Neuronal stem cell (in vitro differentiated cells): ENCODE results near the gene SNX30.
A peak's percentile ranks its signal among the peaks of the same experiment; 100 is the strongest.

Experiments used
- DNase-seq: peaks from one replicate; pipeline ENCODE4 v3.0.0-alpha.2; 2013; ENCODE audit warnings: low spot score
- H2AFZ ChIP-seq: one replicate; pipeline ENCODE4 v1.6.1; 2013; ENCODE audit warnings: mild to moderate bottlenecking, low read length, inconsistent platforms
- H2AK5ac ChIP-seq: 2 replicates; pipeline ENCODE4 v1.6.1; 2013; ENCODE audit warnings: low read depth, mild to moderate bottlenecking, inconsistent platforms, low read length, moderate library complexity, mixed read lengths
- H2BK120ac ChIP-seq: 2 replicates; pipeline ENCODE4 v1.6.1; 2013; ENCODE audit warnings: low read depth, mild to moderate bottlenecking, inconsistent platforms, low read length, moderate library complexity, mixed read lengths
- H2BK12ac ChIP-seq: one replicate; pipeline ENCODE4 v1.6.1; 2013; ENCODE audit warnings: low read length, inconsistent platforms
- H2BK15ac ChIP-seq: 2 replicates; pipeline ENCODE4 v1.6.1; 2013; ENCODE audit warnings: mild to moderate bottlenecking, low read length, inconsistent platforms, mixed read lengths
- H2BK5ac ChIP-seq: one replicate; pipeline ENCODE4 v1.6.1; 2013; ENCODE audit warnings: inconsistent platforms, mild to moderate bottlenecking, low read length, moderate library complexity
- H3K14ac ChIP-seq: one replicate; pipeline ENCODE4 v1.6.1; 2013; ENCODE audit warnings: low read length, inconsistent platforms
- H3K18ac ChIP-seq: 2 replicates; pipeline ENCODE4 v1.6.1; 2013; ENCODE audit warnings: low read length, inconsistent platforms
- H3K23ac ChIP-seq: 2 replicates; pipeline ENCODE4 v1.6.1; 2013; ENCODE audit warnings: low read depth, mild to moderate bottlenecking, mixed read lengths, low read length, inconsistent platforms; ENCODE audit not compliant: poor library complexity
- H3K27ac ChIP-seq: replicated peaks from 3 replicates; pipeline ENCODE4 v1.5.1; 2013; ENCODE audit warnings: low read length, inconsistent platforms
- H3K27me3 ChIP-seq, 3 experiments: 2 replicates each; pipeline ENCODE4 v1.6.1; 2013; ENCODE audit warnings: low read length in 3 of 3, mild to moderate bottlenecking in 2 of 3, inconsistent platforms in 1 of 3, low read depth in 1 of 3, mixed read lengths in 1 of 3, moderate library complexity in 1 of 3; ENCODE audit not compliant: control insufficient read depth in 3 of 3, insufficient read depth in 3 of 3
- H3K36me3 ChIP-seq, 2 donors: replicated peaks in 1 of 2; 2 replicates each; pipeline ENCODE4 v1.6.1; 2013; ENCODE audit warnings: low read length in 2 of 2; ENCODE audit not compliant: control insufficient read depth in 2 of 2, insufficient read depth in 2 of 2
- H3K4ac ChIP-seq: 2 replicates; pipeline ENCODE4 v1.6.1; 2013; ENCODE audit warnings: inconsistent platforms, mild to moderate bottlenecking, low read length, moderate library complexity
- H3K4me1 ChIP-seq, 2 donors: 1 replicate in 1 of 2; 2 replicates in 1 of 2; pipeline ENCODE4 v1.6.1; 2013; ENCODE audit warnings: low read length in 2 of 2, low read depth in 1 of 2; ENCODE audit not compliant: control insufficient read depth in 2 of 2, insufficient read depth in 1 of 2
- H3K4me2 ChIP-seq: one replicate; pipeline ENCODE4 v1.6.1; 2013; ENCODE audit warnings: mild to moderate bottlenecking, low read length, inconsistent platforms; ENCODE audit not compliant: insufficient read depth, poor library complexity, severe bottlenecking
- H3K4me3 ChIP-seq, 2 donors: 2 replicates each; pipeline ENCODE4 v1.5.1; 2013; ENCODE audit warnings: low read length in 2 of 2, mild to moderate bottlenecking in 2 of 2, inconsistent platforms in 1 of 2, moderate library complexity in 1 of 2
- H3K79me1 ChIP-seq: one replicate; pipeline ENCODE4 v1.6.1; 2013; ENCODE audit warnings: low read depth, mild to moderate bottlenecking, inconsistent platforms, low read length, moderate library complexity
- H3K9ac ChIP-seq: one replicate; pipeline ENCODE4 v1.6.1; 2013; ENCODE audit warnings: mild to moderate bottlenecking, low read depth, low read length, inconsistent platforms; ENCODE audit not compliant: poor library complexity
- H3K9me3 ChIP-seq, 2 donors: replicated peaks in 1 of 2; 2 replicates each; pipeline versions ENCODE3 to v1.6.1; 2013; ENCODE audit warnings: low read length in 2 of 2, mild to moderate bottlenecking in 2 of 2, inconsistent platforms in 1 of 2, low read depth in 1 of 2, mixed read lengths in 1 of 2, moderate library complexity in 1 of 2; ENCODE audit not compliant: control insufficient read depth in 2 of 2, insufficient read depth in 1 of 2
- H4K8ac ChIP-seq: one replicate; pipeline ENCODE4 v1.6.1; 2013; ENCODE audit warnings: low read depth, mild to moderate bottlenecking, inconsistent platforms, low read length, moderate library complexity
- H4K91ac ChIP-seq: one replicate; pipeline ENCODE4 v1.6.1; 2013; ENCODE audit warnings: low read length, low read depth, mild to moderate bottlenecking, inconsistent platforms; ENCODE audit not compliant: poor library complexity
- WGBS, 2 donors: extraction: QIAGEN DNeasy Blood & Tissue Kit; methylation state at CpG; one replicate each; pipeline ENCODE4 v1.1.7; 2013; ENCODE audit warnings: missing lambda C conversion rate in 2 of 2, mixed read lengths in 1 of 2; ENCODE audit not compliant: insufficient read length in 2 of 2, insufficient replicate concordance in 1 of 2; ENCODE audit errors: extremely low coverage in 2 of 2; 5-methylcytosine and 5-hydroxymethylcytosine counted together

The SNX30 gene

DNA sequence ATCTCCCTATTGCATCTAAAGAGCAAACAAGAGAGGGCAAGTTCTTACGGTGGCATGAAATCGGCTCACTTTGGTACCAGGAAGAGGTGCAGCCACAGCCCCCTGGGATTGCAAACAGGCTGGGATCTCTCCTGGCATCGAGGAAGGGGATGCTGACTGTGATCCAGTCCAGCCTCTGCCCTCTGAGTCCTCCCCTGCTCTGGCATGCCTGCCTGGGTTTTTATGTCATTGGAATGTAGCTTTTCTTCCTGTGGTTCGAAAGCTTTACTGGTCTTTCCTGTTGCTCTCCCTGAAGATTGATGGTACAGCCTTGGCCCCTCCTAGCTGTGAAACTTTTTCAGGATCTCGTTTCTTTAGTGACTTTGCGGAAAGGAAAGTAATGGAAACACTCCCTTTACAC, 133.5 kb downstream of the SNX30 start:
- Histone ChIP-seq H3K4me3 (no peak overlapping the region), H3K27ac (no peak overlapping the region), H2BK120ac (no peak overlapping the region), H3K18ac (no peak overlapping the region), H3K14ac (no peak overlapping the region), H3K9me3 (no peaks in the 10 kb centered on the region), H3K4ac (no peak overlapping the region), H4K91ac (no peak overlapping the region), H2BK15ac (no peak overlapping the region), H3K79me1 (no peaks in the 10 kb centered on the region), H3K36me3 (peaks cover 0 to 12% of the 10 kb centered on the region in 2 donors), H4K8ac (no peak overlapping the region), H3K4me1 (peaks cover 0 to 3% of the 10 kb centered on the region in 2 donors), H3K4me2 (no peak overlapping the region), H2AK5ac (no peak overlapping the region), H3K27me3 (no peaks in the 10 kb centered on the region), H2BK12ac (no peak overlapping the region), H3K23ac (no peak overlapping the region), H3K9ac (peak overlapping the region; percentile 30), H2AFZ (no peak overlapping the region), H2BK5ac (no peak overlapping the region)
- DNase-seq = no peak
- WGBS, 2 donors = no CpG with 5 or more reads among the region's 6 CpGs

DNA sequence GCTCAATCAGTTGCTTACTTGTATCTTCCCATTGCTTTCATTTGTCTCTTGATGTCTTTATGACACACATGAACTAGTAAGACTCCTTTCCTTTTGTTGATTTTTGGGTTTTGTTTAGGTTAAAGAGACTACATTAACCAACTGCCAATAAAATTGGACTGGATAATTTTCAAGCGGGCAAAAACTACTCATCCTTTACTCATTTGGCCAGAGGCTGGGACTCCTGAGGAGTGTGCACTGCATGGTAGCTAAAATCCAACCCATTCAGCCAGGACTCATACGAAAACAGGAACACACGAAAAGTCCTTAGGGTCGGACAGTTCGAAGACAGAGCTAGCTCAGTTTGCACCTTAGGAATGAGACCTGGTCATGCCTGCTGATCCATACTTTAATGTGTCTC, 134.2 kb downstream of the SNX30 start:
- H3K14ac ChIP-seq = no peak overlapping the region
- H3K18ac ChIP-seq = no peak overlapping the region
- no peak overlapping the region for H2AFZ ChIP-seq
- H3K4me3 ChIP-seq = no peak overlapping the region
- H3K27ac ChIP-seq = no peak overlapping the region
- H2BK12ac ChIP-seq = no peak overlapping the region
- WGBS, 2 donors = no CpG with 5 or more reads among the region's 5 CpGs
- H3K36me3 ChIP-seq = peaks cover 0 to 12% of the 10 kb centered on the region in 2 donors
- H3K9me3 ChIP-seq = peaks cover 0 to 1% of the 10 kb centered on the region in 2 donors
- H2BK120ac ChIP-seq = no peak overlapping the region
- H2BK15ac ChIP-seq = no peak overlapping the region
- no peak overlapping the region for H4K8ac ChIP-seq
- no peak overlapping the region for H3K4ac ChIP-seq
- peaks cover 0 to 4% (median 4%) of the 10 kb centered on the region in 3 experiments for H3K27me3 ChIP-seq
- no peaks in the 10 kb centered on the region for H3K79me1 ChIP-seq
- H4K91ac ChIP-seq = no peak overlapping the region
- no peak overlapping the region for H3K4me2 ChIP-seq
- no peak overlapping the region for H2BK5ac ChIP-seq
- H3K4me1 ChIP-seq = peaks cover 0 to 3% of the 10 kb centered on the region in 2 donors
- no peak overlapping the region for H3K23ac ChIP-seq
- DNase-seq = no peak
- no peak overlapping the region for H2AK5ac ChIP-seq
- no peak overlapping the region for H3K9ac ChIP-seq

DNA sequence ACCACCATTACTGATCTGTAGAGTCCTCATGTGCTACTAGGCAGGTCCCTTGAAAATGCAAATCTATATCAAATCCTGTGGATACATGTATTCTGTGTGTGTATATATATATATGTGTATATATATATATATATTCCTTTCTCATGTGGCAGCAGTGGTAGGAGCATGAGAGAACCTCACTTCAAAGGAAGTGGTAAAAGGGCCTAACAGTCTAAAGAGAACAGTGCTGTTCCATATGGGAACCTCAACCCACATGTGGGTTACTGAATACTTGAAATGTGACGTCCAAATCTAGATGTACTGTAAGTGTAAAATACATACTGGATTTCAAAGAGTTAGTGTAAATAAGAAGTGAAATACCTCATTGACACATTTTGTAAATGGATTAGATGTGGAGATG, 134.8 kb downstream of the SNX30 start:
- no CpG with 5 or more reads among the region's 1 CpG for WGBS, 2 donors
- Histone ChIP-seq H3K36me3 (peaks cover 0 to 11% of the 10 kb centered on the region in 2 donors), H3K9me3 (peaks cover 0 to 1% of the 10 kb centered on the region in 2 donors), H3K79me1 (no peaks in the 10 kb centered on the region), H2AK5ac (no peak overlapping the region), H2BK12ac (no peak overlapping the region), H2BK15ac (no peak overlapping the region), H3K23ac (no peak overlapping the region), H3K4ac (no peak overlapping the region), H3K9ac (no peak overlapping the region), H3K18ac (no peak overlapping the region), H3K14ac (no peak overlapping the region), H4K91ac (no peak overlapping the region), H3K27me3 (peaks cover 0 to 10% (median 10%) of the 10 kb centered on the region in 3 experiments), H2AFZ (no peak overlapping the region), H2BK120ac (no peak overlapping the region), H4K8ac (no peak overlapping the region), H3K27ac (no peak overlapping the region), H3K4me2 (no peak overlapping the region), H3K4me3 (no peak overlapping the region), H3K4me1 (peaks cover under 1 to 3% of the 10 kb centered on the region in 2 donors), H2BK5ac (no peak overlapping the region)
- no peak for DNase-seq

DNA sequence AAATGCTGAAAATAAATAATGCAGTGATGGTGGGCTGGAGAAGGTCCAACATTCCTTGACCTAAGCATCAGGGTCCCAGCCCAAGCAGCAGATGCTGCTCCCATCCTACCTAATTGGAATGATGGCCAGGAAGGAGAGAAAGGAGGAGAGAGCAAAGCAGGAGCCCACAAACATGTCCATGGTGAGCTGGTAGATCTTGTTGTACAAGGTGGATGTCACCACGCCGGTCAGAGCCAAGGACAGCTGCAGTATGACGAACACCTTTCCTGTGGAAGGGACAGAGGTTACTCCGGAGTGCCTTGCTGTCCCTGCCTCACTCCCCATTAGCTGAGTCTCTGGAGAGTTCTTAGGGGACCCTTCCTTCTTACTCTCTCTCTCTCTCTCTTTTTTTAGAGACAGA, 135.8 kb downstream of the SNX30 start:
- Histone ChIP-seq H3K79me1 (no peaks in the 10 kb centered on the region), H3K23ac (no peak overlapping the region), H3K4me3 (no peak overlapping the region), H2BK120ac (no peak overlapping the region), H3K27ac (no peak overlapping the region), H3K18ac (no peak overlapping the region), H3K9ac (no peak overlapping the region), H2BK5ac (no peak overlapping the region), H2AFZ (no peak overlapping the region), H2BK15ac (no peak overlapping the region), H3K9me3 (peaks cover 0 to 1% of the 10 kb centered on the region in 2 donors), H3K4ac (no peak overlapping the region), H3K14ac (no peak overlapping the region), H2AK5ac (no peak overlapping the region), H3K36me3 (peaks cover 0 to 3% of the 10 kb centered on the region in 2 donors), H3K4me1 (peaks cover 2 to 3% of the 10 kb centered on the region in 2 donors), H2BK12ac (no peak overlapping the region), H3K4me2 (no peak overlapping the region), H3K27me3 (peaks cover 2 to 21% (median 19%) of the 10 kb centered on the region in 3 experiments), H4K91ac (no peak overlapping the region), H4K8ac (no peak overlapping the region)
- no CpG with 5 or more reads among the region's 4 CpGs for WGBS, 2 donors
- no peak for DNase-seq
